HG03175 (cell line): Measurements from ENCODE around the gene LEP.
"Not testable (repeated sequence)": the region's sequence is repeated elsewhere in the genome, so short reads cannot be mapped to it uniquely, and the experiment has no call there.

Source experiments
- ATAC-seq: cut with Tn5 transposase; IDR thresholded peaks from one replicate; pipeline ENCODE4 v1.9.1; 2021; ENCODE audit warnings: mild to moderate bottlenecking, moderate library complexity; ENCODE audit not compliant: unreplicated experiment

Gene LEP

DNA sequence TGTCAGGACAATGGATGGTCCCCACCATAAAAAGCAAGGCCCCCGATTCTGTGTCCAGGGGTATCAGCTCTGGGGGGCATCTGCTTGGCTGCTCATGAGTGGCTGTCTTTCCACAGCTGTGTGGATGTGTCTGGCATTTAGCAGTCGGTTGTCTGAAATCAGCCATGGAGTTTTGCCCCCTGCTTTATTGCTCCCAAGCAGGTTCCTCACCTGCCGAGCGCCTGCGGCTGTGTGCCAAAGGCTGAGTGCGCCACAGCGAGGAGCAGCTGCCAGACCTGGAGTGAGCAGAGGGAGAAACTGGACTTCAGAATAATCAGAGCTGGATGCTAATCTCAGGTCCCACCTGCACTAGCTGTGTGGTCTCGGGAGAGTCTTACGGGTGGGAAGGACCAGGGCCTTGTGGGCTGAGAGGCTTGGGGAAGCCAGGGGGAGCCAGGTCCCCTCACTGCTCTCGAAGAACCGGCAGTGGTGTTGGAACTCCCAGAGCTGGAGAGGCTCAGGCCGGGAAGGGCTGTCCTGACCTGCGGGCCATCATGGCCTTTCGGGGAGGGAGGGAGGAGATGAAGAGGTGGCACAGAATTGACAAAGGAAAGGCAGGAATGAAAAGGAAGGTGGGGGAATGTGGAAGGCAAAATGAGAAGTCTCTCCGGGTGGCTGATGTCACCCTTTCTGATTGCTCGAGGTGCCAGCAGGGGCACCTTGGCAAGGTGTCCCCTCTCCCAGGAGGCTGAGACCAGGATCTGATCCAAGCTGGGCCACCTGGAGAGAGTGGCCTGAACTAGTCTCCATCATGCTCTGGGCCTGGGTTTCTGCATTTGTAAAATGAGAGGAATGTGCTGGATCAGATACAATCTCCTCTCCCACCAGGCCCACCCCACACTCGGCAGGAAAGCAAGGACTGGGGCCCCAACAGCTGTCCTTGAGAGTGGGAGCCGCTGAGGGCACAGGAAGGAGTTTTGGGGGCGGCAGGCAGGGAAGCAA lies 30.2 kb upstream of the LEP start:
- ATAC-seq, result no peak

DNA sequence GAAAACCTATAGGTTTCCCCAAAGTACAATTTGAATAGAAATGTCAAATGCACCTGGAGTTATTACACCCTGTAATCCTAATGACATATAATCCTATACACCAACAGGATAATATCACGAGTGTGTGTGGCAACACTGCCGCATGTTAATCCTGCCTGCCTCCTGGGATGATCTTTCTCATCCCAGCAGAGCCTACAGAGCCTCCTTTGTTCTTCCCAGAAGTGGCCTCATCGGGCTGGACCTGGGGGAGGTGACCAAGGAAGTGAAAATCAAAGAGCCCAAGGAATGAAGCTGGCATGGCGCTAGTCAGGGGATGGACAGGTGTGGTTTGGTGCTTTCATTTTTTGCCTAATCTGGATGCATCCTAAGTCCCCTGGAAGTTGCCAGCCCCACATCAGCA lies 29.5 kb upstream of the LEP start:
- no peak for ATAC-seq

DNA sequence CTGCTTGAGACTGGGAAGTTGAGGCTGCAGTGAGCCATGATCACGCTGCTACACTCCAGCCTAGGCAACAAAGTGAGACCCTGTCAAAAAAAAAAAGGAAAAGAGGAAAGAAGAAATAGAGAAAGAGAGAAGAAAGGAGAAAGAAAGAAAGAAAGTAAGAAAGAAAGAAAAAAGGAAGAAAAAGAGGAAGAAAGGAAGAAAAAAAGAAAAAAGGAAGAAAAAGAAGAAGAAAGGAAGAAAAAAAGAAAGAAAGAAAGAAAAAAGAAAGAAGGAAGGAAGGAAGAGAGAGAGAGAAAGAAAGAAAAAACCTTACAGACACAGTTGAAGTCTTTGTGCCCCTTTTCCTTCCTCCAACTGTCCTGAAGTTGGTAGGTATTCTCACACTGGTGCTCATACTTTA lies 26.6 kb upstream of the LEP start:
- ATAC-seq, result no peak

DNA sequence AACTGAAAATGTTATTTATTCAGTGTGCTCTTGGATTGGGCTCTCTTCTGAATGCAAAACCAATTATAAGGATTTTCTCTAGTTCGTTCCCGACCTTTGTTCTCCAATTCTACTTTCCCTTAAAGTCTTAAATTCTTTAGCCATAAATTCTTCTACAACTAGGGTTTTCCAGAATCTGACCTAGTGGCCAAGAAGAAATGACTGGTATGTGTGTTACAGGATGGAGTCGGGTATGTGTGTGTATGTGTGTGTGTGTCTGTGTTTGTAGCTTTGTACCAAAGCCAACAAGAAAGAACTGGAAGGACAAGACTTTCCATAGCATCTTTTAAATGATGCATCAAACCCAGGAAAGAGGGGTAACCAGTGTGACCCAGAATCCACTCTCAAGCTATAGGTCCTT lies 25.8 kb upstream of the LEP start:
- ATAC-seq, result no peak

DNA sequence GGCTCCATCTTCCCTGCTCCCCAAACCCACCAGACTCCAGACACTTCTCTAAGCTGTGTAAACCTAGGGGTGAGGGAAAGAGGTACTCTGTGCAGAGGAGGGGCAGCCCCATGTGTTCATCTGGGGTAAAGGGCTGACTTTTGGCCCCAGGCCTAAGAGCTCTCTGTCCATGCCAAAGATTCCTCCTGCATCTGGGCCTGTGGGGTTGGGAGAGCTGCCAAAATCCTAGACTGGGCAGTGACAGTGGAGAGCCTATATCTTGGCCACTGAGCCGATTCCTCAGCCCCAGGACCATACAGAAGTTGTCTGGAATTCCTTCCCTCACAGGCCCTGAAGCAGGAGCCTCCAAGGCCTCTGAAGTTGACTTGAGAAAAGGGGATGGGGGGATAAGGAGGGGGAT lies 25.3 kb upstream of the LEP start:
- ATAC-seq, result no peak

DNA sequence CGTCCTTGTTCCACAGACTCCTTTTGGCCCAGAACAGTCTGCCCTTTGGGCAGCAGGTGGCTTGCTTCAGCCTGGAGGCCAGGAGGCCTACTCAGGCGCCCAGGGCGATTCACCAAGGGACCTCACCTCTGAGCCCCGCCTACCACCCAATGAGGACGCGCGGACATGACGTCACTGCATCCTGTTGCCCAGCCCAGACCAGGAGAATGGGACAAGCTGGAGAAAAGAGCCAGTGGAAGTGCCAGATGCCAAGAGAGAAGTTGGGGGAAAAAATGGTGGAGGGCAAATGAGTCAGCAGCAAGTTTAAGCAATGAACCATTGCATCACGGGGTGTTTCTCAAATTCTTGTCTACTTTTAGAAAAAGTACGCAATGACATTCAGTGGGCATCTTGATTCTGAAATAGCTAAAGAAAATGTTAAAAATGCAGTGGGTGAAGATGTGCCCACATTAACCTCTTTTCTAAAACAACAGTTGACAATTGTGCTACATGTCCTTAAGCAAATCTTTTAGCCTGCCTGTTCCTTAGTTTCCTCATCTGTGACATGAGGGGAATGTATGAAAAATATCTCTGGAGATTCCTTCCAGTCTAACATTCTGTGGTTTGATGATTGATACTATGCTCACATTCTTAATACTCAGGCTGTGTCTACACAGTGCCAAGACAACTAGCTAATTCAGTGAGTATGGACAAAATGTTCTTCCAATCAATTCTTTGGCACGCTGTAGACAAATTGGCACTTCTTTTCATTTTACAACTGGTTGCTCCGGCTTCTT lies 23.9 kb upstream of the LEP start:
- no peak for ATAC-seq

DNA sequence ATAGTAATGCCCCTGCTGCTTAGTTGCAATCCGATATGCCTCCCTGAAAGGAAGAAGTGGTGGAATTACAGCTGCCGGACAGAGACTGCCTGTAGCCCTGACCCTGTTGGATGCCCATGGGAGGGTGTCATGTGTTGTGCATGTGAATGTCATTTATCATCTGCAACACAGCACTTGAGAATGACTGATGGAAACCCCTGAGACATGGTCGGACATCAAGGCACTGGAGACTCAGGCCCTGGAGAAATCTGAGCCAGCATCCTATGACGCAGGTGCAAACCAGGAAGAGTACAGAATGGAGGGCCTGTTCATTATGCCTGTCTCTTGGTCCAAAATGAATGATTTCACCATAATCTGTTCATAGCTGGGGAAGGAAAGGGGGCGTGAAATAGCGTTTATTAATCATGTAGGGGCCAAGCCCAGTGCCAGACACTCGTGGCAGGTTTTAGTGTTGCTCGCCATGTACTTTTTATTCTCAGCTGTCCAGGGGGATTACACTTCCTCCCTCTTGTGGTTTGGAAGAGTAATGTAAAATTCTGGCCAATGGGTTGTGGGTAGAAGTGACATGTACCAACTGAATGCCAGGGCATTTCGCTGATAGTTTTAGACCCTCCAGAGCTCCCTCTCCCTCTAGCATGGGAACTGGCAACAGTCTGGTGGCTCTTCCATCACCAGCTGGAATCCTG lies 23.0 kb upstream of the LEP start:
- ATAC-seq, result no peak

DNA sequence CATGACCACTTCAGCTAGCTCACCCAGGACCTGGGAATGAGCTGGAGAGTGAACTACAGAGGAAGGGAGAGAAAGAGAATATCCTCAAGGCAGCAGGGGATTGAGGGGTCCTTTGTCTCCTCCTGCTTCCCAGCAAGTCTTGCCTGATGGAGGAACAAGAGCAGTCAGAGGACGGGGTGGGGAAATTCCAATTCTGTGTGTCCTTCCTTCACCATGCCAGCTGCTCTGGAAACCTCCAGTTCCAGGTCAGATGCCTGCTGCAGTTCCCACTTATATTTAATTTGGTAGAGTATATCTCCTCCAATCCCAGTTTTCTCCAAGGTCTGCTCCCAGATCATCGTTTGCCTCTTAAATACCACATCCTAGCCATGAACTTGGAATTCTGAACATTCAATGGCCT lies 21.4 kb upstream of the LEP start:
- no peak for ATAC-seq

DNA sequence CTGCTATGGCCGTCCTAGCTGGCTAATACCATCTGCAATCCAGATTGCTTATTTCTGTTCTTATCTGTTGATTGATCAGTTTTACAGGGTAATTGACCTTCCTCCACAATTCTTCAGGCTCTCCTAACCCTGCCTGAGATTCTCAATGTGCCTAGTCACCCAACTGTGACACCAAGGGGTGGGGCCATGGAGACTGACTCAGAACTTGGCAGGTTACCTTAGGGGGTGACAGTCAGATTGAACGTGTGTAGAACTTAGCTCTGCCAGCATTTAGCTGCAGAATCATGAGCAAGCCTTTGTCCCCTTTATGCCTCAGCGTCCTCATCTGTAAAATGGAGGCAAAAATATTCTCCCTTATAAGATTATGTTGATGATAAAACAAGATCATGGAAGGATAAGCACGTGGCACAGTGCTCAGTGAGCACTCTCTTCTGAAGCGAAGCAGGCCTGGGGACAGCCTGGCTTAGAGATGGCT lies 19.1 kb upstream of the LEP start:
- no peak for ATAC-seq

DNA sequence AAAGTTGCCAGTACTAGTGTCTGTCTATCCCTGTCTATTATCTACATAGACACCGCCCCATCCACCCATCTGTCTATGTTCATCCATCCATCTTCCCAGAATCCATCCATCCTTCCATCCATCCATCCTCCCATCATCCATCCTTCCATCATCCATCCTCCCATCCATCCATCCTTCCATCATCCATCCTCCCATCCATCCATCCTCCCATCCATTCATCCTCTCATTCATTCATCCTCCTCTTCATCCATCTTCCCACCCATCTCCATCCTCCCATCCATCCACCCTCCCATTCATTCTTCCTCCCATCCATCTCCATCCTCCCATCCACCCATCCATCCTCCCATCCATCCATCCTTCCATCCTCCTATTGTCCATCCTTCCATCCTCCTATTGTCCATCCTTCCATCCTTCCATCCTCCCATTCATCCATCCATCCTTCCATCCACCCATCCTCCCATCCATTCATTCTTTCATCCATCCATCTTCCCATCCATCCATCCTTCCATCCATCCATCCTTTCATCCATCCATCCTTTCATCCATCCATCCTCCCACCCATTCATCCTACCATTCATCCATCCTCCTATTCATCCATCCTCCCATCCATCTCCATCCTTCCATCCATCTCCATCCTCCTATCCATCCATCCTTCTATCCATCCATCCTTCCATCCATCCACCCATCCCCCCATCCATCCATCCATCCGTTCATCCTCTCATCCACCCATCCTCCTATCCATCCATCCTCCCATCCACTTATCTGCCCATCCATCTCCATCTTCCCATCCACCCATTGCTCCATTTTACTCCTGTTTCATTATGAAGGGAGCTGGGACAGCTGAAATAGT lies 14.7 kb upstream of the LEP start:
- no peak for ATAC-seq

DNA sequence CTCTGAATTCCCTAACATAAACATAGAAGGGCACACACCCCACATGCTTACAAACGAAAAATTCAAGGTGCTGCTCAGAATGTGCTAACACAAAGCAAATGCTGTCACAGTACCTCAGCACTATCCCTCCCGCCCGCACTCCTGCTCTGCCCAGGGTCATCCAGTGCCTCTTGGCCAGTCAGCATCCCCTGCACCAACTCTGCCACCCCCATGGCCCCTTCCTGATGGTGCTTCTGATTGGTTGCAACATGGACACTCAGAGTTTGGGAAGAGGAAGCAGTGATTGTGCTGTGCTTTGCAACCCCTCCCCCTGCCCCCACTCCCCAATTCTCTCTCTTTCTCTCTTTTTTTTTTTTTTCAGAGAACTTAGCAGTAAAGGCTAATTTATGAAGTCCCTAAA lies 13.8 kb upstream of the LEP start:
- no peak for ATAC-seq

DNA sequence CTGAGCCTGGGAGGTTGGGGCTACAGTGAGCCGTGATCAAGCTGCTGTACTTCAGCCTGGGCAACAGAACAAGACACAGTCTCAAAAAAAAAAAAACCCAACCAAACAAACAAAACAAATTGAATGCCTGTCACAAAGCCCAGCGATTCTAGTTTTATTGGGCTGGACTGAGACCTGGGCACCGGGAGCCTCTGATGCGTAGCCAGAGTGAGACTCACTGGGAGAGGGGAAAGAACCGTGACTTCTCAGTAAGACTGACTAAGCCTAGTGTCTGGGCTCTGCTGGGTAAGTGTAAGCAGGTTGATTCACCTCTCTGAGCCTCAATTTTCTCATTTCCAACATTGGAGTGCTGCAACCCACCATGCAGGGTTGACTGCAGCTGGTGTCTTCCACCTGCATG lies 10.1 kb upstream of the LEP start:
- ATAC-seq, result no peak

DNA sequence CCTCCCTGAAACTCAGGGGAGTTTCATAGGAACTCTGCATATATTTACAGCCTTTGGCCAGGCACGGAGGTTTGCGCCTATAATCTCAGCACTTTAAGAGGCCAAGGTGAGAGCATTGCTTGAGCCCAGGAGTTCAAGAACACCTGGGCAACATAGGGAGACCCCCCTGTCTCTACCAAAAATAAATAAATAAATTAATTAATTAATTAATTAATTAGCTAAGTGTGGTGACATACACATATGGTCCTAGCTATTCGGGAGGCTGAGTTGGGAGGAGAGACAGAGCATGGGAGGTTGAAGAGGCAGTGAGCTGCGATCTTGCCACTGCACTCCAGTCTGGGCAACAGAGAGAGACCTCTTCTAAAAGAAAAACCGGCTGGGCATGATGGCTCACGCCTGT lies 9.4 kb upstream of the LEP start:
- ATAC-seq, result no peak

DNA sequence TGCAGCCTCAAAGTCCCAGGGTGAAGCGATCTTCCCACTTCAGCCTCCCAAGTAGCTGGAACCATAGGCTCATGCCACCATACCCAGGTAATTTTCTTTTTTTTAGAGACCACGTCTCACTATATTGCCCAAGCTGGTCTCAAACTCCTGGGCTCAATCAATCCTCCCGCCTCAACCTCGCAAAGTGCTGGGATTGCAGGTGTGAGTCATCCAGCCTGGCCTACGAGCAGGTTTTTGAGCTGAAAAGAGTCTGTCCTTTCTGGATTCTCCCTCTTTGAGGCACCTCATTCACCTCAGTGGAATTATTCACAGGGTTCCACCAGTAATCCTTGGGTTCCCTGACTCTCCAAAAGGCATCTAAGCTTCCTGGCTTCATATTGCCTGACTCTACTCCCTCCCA lies 7.6 kb upstream of the LEP start:
- ATAC-seq, result no peak

DNA sequence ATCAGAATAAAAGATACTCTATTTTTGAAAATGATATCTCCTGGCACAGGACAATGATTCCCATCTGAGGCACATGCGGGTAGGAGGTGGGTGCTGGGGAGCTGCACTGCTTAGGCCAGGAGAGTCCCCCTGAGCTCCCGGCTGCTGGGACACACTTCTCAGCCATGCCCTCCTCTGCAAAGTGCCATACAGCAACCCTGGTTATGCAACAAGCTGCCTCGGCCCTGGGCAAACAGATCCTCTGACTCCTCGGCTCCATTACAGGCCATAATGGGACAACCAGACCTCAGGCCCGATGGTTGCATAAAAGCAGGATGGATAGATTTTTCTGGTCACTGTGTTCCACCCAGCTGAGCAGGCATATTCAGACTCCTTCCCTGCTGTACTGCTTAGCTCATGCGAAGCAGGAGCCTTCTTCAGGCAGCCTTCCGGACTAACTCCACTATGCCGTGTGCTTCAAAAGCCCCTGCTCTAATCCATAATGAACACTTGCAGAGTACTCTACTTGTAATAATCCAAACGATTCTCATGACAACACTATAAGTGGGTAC lies 6.5 kb upstream of the LEP start:
- no peak for ATAC-seq

DNA sequence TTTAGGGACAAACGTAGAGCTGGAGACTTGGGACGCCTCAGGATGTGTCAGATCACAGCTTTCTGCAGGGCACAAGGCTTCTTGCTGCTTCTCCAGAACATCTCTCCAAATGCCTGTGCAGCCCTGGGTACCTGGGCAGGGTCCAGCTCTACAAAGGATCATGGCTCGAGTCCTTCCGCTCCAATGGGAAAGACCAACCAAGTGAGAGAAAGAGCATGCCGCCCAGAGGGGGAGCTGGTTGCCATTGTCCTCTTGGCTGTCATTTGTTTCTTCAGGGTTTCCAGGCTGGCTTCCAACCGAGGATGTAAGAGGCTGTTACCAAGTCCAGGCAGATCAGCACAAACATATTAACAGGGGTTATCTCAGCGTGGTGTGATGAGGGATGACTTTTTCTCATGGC lies 5.6 kb upstream of the LEP start:
- no peak for ATAC-seq

DNA sequence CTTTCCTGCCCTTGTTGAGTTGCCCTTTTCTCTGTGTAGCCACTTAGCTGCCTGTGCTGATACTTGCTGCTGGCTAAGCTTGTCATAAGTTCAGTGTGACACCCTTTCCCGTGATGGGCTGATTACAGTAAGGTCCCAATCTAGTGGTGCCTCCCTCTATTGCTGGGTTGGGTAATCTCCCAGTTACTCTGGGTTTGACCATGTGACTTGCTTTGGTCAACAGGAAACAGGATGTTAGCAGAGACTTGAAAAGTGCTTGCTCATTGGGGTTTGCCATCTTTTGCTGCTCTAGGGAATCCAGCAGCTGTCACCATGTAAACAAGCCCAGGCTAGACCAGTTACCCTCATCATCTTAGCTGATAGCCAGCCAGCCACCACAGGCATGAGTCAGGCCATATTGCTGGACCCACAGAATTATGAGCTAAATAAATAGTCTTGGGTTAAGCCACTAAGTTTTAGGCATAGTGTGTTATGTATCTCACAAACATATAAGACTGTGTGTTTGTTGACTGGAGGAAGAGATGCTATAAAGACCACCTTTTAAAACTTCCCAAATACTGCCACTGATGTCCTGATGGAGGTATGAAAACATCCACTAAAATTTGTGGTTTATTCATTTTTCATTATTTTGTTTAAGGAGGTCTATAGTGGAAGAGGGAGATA lies 4.0 kb upstream of the LEP start:
- ATAC-seq, result no peak

DNA sequence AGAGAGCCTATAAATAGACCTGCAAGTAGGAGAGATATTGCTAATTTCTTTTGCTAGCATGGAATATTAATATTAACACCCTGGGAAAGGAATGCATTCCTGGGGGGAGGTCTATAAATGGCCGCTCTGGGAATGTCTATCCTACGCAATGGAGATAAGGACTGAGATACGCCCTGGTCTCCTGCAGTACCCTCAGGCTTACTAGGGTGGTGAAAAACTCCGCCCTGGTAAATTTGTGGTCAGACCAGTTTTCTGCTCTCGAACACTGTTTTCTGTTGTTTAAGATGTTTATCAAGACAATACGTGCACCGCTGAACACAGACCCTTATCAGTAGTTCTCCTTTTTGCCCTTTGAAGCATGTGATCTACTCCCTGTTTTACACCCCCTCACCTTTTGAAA lies 1.9 kb upstream of the LEP start:
- ATAC-seq, result not testable (repeated sequence)

DNA sequence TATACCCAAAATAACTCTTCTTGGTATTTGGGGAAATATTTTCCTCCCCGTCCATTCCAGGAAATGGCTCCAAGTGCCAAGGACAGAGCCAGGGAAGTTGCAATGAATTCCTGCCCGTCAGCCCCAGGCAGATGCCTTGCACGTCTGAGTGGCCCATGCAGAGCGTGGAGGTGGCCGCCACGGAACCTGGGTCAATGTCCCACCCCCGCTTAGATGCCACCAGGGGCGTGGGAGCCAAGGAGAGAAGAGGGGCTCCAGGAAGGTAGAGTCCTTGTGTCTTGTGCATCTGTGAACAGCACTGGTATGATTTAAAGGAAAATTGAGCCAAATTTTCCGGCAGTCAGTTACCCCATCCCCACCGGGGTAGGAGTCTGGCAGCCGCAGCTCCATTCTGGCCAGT lies 1.6 kb downstream of the LEP start:
- ATAC-seq, result no peak

DNA sequence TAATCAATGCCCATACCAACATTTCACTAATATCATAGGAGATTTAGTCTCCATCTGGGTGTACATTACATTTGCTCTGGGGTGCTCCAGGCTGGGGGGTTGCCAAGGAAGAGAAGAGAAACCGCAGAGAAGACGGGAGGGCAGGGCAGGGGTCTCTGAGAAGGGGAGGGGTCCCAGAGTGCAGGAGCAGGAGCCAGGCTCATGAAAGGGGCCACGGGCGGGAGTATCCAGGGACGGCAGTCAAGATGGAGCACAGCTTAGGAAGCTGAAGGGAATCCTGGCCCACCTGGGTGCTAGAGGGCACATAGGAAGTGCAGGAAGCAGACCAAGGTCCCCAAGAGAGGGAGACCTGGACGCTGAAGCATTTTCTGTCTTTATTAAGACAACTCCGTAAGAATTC lies 2.2 kb downstream of the LEP start:
- ATAC-seq, result no peak
